Measurements from ENCODE around the gene TBC1D23.
"Not testable (repeated sequence)": the region's sequence is repeated elsewhere in the genome, so short reads cannot be mapped to it uniquely, and the experiment has no call there.

Gene TBC1D23

DNA sequence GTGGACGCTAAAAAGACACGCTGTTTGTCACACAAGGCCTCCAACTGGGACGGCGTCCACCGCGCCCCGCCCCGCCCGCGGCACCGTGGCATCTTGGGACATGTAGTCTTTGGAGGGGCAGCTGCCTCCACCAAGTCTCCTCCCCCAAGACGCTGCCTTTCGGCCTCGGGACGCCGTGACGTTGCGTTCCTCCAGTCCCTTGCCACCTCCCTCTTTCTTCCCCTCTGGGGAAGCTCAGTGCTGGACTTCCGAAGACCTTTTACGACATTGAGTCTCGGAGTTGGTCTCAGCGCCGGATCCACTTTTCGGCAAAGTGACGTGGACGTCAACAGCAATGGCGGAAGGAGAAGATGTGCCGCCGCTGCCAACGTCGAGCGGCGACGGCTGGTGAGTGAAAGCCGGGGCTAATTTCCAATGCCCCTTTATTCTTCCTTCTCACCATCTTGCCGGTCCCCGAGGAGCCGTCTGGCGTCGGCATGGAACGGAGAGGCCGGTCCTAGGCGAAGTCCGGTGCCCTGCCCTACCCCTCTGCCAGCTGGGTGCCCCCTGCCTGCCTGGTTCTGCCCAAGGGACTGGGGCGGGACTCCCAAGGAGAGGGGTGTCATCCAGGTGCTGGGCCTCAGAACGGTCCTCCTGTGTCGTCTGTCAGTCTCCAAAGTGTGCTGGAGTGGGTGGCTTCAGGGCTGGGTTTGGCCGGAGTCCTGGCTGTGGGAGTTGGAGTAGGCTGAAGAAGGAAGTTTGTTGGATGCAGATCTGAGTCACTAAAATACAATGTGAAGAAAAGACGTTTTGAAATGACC lies at the start of gene TBC1D23:
Gene TBC1D23 (plus strand): TSS at position 308 of the 800 bp plus-strand sequence. CDS start 27 bp downstream, at position 335.
- peak; percentile 98 for DNase-seq

DNA sequence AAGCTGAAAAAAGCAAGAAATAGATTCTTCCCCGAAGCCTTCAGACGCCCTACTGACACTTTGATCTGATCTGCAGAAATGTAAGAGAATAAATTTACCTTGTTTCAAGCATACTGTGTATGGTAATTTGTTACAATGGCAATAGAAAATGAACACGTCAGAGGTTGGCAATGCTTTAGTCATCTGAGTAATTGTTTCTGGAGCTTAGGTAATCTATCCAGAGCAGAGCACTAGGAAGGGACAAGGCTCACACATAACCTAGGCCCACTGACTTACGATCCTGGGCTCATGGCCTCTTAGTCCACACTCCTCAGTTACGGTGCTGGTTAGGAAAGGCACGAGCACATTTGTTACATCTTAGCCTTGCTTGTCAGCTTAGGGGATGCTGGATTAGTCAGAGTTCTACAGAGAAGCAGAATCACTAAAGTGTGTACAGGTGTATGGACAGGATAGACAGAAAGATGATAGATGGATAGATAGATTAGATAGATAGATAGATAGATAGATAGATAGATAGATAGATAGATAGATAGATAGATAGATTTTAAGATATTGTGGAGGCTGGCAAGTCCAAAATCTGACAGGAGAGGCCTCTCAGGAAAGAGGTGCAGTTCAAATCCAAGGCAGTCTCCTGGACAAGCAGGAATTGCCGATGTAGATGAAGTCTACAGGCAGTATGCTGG lies 46.8 kb upstream of the TBC1D23 start:
- DNase-seq = no peak

DNA sequence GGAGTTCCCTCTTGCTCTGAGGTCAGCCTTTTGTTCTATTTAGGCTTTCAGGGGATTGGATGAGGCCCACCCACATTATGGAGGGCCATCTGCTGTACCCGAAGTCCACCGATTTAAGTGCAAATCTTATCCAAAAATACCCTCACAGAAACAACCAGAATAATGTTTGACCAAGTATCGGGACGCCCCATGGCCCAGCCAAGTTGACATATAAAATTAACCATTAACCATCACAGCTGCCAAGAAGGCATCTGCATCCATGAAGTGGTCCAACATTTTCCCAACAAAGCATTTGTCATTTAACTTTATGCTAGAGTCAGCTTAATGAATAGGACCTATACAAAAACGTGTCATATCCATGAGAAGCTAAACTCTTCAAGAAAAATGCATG lies 46.2 kb upstream of the TBC1D23 start:
- DNase-seq = no peak

DNA sequence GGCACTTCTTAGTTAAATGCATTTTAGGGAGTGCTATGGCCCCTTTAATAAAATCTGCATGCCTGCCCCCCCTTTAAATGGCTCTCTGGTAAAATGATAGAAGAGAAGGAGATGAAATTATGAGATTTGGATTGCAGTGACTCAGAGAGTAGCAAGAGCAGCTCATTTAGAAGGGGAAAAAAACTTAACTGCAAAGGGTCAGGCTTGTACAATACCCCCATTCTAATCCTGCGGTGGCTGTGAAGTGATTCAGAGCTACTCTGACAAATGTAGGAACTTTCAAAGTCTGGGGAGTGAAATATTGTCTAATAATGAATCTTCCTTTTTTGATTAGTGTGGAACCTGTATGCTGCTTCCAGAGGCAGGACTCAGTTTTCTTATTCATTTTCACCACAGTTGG lies 44.1 kb upstream of the TBC1D23 start:
- DNase-seq = no peak

DNA sequence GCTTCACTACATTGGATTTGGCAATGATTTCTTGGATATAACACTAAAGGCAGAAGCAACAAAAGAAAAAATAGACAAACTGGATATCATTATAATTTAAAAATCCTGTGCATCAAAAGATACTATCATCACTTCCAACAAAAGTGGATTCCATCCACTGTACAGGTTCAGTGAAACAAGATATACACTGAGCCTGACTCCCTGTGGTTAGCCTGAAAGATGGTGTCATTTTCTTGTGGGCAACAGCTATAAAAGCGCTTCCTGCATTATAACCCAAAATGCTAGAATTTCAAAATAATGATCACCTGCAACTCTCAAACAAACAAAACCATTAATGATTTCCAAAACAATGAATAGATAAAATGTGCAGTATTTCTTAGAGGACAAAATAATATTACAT lies 39.6 kb upstream of the TBC1D23 start:
- no peak for DNase-seq

DNA sequence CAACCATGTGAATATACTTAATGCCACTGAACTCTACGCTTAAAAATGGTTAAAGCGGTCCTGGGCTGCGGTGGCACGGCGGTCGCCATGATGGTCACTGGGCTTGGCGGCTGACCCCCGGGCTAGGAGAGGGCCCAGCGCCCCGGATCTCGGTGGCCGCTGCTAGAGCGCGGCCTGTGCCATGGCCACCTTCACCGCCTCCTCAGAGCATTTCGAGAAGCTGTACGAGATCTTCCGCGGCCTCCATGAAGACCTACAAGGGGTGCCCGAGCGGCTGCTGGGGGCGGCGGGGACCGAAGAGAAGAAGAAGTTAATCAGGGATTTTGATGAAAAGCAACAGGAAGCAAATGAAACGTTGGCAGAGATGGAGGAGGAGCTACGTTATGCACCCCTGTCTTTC lies 35.6 kb upstream of the TBC1D23 start:
- DNase-seq = no peak

DNA sequence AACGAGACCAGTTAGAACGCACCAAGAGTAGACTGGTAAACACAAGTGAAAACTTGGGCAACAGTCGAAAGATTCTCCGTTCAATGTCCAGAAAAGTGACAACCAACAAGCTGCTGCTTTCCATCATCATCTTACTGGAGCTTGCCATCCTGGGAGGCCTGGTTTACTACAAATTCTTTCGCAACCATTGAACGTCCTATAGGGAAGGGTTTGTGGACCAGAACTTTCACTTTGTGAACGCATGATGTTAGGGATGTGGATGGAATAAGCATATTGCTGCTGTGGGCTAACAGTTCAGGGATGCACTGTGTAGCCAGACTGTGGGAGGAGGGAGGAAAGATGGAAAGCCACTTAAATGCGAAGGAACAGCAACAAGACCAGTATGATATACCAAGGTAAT lies 34.9 kb upstream of the TBC1D23 start:
- no peak for DNase-seq

DNA sequence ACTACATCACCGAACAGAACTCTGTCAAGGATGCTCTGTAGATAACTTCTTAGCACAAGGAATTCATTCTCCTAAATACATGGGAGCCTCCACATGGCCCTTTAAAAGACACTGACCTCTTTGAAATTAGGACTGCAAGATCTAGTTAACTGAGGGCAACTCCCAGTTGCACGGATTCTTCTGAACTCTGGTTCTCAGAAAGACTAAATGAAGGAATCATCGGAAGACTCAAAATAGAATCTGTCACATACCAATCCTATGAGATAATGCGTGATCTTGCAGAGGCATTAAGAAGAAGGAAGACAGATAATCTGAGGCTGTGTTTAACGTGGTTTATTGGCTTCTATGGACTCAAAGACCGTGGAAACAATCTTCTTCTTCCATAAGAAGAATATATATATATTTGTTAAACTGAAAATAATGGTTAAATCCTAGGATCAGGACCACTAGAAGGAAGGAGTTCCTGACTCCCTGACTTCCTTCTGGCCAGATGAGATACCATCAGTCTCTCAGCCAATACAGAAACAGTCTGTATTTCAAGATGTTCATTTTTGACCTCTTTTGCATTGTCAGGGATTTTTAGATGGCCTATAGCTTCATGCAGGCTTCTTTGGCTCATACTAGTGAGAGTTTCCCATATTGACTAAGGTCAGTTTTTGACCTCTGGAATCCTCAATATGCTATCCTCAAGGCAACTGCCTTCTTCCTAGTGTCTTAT lies 33.9 kb upstream of the TBC1D23 start:
- no peak for DNase-seq

DNA sequence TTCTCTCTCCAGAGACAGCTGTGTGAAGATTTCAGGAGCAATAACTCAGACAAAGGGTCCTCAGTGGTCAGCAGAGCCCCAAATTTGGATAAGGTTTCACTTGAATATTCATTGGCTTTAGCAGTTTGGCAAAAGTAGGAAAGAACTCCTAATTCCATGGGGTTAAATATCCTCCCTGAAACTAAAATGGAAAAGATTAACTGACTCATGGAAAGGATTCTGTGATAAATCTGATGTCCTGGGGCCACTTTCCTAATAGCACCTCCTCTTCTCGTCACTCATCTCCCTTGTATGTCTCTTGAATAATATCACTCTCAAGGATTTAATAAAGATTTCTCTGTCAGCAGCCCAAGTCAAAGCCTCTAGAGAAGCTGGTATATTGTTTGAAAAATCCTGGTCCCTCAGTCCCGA lies 33.3 kb upstream of the TBC1D23 start:
- no peak for DNase-seq

DNA sequence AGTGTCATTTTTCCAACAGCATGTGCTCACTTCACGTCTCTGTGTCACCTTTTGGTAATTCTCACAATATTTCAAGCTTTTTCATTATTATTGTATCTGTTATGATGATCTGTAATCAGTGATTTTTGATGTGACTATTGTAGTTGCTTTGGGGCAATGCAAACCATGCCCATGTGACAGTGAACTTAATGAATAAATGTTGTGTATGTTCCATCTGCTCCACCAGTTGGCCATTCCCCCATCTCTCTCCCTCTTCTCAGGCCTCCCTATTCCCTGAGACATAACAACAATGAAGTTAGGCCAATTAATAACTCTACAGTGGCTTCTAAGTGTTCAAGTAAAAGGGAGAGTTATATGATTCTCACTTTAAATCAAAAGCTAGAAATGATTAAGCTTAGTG lies 32.5 kb upstream of the TBC1D23 start:
- no peak for DNase-seq

DNA sequence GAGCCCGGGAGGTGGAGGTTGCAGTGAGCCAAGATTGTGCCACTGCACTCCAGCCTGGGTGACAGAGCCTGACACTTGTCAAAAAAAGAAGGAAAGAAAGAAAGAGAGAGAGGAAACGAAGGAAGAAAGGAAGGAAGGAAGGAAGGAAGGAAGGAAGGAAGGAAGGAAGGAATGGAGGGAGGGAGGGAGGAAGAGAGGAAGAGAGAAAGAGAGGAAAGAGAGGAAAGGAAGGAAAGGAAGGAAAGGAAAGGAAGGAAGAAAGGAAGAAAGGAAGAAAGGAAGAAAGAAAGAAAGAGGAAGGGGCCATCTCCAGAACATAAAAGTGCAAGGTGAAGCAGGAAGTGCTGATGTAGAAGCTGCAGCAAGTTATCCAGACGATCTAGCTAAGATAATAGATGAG lies 31.6 kb upstream of the TBC1D23 start:
- not testable (repeated sequence) for DNase-seq

DNA sequence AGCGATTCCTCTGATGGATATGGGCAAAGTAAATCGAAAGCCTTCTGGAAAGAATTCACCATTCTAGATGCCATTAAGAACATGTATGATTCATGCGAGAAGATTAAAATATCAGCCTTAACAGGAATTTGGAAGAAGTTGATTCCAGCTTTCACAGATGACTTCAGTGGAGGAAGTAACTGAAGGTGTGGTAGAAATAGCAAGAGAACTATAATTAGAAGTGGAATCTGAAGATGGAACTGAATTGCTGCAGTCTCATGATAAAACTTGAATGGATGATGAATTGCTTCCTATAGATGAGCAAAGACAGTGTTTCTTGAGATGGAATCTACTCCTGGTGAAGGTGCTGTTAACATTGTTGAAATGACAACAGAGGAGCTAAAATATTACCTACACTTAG lies 30.1 kb upstream of the TBC1D23 start:
- DNase-seq = no peak

DNA sequence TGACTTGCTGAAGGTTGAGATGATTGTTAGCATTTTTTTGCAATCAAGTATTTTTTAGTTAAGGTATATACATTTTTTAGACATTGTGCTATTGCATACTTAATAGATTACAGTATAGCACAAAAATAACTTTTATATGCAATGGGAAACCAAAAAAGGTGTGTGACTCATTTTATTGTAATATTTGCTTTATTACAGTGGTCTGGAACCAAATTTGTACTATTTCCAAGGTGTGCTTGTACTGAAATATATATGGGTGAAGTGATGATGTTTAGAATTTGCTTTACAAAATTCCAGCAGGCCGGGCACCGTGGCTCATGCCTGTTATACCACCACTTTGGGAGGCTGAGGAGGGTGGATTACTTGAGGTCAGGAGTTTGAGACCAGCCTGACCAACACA lies 29.1 kb upstream of the TBC1D23 start:
- DNase-seq = no peak

DNA sequence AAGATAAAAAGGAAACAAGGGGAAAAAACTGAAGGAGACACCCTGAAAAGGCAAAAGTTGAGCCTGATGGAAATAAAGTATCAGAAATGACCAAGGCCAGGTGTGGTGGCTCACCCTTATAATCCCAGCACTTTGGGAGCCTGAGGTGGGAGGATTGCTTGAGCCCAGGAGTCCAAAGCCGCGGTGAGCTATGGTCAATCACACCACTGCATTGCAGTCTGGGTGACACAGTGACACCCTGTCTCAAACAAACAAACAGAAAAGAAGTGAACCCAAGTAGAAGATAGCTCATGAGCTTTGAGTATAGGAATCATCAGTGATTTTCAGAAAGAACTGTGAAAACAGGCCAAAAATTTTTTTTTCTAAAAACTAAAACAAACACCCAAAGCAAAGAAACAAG lies 26.4 kb upstream of the TBC1D23 start:
- DNase-seq = no peak

DNA sequence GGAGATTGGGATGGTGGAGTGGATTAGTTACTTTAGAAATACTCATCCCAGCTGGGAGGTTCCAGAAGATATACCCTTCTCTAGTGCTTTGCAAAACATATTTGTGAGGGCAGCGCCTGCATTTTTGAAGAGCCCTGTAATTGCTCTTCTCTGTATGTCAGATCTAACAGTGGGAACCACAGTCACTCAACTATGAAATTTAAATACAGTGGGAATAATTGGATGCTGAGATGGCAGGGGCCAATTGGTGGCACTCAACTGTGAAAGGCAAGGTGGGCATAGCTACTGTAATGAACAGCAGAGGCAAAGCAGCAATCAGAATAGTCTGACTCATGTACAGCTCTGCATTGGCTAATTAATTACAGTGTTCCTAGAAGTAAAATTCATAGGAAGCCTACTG lies 22.2 kb upstream of the TBC1D23 start:
- DNase-seq = no peak

DNA sequence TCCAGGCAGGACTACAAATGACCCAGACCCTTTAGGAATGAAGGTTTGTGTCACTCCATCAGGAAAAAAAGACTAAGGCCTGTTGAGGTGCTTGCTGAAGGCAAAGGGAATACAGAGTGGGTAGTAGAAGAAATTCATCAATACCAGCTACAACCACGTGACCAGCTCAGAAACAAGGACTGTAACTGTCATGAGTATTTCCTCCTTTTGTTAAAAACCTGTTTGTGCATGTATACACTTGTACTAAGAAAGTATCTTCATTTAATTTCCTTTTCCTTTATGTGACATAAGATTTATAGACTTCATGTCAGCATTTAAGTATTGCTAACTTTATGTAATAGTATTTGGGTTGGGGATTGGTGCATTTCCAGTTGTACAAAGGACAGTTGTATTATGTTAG lies 18.3 kb upstream of the TBC1D23 start:
- not testable (repeated sequence) for DNase-seq

DNA sequence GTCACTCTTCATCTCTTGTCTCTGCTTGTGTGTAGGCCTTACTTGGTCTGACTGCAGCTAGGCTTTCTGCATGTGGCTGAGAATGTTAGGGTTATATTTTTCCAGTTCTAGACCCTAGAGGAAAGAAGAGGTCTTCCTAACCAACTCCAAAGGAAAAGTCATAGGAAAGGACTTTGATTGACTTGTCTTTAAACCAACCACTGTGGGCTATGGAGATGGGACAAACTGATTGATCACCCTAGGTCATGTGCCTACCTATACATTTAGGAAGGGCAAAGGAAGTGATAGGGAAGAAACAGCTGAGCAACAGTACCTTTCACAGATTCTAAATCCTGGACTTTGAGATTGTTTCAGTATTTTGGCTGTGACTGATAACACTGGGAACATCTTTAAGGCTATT lies 16.5 kb upstream of the TBC1D23 start:
- DNase-seq = no peak

DNA sequence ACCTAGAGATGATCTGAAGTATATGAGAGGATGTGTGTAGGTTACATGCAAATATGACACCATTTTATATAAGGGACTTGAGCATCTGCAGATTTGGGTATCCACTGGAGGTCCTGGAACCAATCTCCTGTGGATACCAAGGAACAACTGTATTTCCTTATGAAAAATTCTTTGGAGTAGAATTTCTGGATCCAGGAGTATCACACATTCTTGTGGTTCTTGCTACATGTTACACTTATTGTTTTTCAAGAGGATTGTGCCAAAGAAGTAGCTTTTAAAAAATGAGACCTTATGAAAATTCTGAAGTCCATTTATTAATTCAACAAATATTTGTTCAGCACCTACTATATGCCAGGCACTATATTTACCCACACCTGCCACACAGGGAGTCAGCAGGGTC lies 15.7 kb upstream of the TBC1D23 start:
- no peak for DNase-seq

DNA sequence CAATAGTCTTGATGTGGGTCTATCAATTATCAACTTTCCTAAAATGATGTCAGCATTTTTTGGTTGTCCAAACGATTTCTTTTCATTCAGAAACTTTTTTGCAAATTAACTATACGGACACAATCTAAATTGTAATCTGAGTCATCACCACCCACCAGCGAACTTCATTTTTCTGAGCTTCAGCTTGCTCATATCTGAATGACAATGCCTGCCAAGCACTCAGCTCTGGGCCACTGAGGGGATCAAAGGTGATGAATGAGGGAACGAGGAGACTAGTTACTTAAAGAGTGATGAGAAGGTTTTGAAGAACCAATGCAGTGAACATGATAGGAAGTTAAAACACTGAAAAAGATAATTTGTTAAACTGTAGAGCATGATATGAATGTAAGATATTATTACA lies 14.9 kb upstream of the TBC1D23 start:
- no peak for DNase-seq

DNA sequence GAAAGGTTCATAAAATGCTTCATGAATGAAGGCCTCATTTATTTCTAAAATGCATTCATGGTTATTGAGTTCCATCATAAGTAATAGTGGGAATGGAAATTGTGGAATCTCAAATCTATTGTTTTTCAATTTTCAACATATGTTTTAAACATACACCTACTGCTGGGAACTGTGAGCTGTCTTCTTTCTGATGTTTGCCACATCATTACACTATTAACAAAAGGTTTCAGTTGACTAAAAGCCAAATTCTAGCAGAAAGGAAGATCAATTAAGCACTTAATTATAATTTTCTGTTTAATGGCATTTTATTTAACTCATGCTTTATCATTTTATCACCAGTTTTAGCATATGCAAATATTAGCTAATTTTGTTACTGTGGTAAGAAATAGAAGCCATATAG lies 13.8 kb upstream of the TBC1D23 start:
- DNase-seq = no peak

DNA sequence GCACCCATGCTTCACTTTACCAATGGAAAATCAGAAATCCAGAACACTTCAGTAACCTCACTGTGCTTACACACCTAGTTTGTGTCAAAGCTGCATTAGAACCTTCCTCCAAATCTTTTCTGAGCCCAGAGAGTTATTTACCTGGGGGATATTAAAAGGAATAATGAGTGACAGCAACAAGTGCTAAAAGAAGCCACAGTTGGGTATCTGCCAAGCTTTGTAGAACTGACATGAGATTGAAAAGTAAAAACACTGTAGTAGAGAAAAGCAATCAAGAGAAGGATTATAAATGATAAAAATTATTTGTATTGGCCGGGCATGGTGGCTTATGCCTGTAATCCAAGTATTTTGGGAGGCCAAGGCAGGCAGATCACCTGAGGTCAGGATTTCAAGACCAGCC lies 8.8 kb upstream of the TBC1D23 start:
- no peak for DNase-seq

DNA sequence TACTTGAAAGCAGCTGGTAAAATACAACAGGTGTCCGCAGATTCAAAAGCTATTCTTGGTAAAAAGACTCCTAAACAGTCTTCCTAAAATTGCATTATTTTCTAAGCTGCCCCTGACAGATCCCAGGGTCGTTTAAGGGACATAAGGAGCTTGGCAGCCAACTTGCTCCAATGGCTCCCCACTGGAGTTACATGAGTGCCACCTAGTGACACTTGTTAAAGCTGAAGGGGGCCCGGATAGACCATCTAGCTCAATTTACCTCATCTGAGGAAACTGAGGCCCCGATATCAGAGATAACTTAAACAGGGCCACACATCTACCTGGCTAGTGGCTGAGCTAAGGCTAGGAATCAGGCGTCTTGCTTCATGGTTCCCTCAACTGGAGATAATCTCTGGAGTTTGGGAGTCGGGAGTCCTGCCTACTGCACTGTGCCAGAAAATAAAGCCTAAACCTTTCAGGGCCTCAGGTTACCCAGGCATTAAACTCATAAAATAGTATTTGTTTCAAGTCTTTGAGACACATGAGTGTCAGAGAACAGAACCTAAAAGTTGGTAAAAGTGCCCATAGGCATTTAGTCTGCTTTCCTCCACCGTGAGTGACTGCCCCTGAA lies 6.5 kb upstream of the TBC1D23 start:
- DNase-seq = peak; percentile 33 to 83

DNA sequence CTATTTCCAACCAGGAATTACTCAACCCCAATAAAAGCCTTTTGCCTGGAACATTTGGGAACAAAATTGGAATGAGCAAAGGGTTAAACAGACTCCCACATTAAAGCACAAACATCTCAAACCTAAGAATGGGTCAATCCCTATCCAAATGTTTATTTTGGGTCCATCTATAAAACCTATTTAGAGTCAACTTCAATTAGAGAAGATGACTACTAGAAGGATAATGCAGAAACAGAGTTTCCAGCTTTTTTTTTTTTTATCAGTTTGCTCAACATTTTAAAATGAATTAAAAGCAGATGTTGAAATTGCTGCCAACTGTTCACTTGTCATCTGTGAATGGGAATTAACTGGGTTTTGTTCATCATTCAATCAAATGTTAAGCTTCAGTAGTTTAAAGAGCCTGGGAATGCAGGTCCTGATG lies 4.1 kb upstream of the TBC1D23 start:
- no peak for DNase-seq

DNA sequence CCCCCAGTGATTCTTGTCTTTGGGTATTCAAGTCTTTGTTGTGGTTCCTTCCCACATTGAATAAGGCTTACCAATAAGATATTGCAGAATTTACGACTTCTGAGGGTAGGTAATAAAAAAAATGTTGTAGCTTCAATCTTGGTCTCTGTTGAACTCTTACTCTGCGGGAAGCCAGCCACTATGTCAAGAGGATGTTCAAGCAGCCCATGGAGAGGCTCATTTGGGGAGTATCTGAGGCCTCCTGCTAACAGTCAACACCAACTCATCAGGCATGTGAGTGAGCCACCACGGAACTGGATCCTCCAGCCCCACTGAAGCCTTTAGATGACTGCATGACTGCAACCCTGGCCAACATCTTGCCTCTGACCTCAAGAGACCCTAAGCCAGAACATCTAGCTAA lies 3.2 kb upstream of the TBC1D23 start:
- no peak for DNase-seq

All from NCI-H526 (cell line).